HG03097 (cell line): ENCODE measurements around the gene FGF14.

ENCODE experiments used
- ATAC-seq: cut with Tn5 transposase; IDR thresholded peaks from one replicate; pipeline ENCODE4 v1.9.1; 2021; ENCODE audit not compliant: unreplicated experiment, low FRiP score

Gene FGF14

GRCh38 chr13:101755228-101755887 is 646.5 kb downstream of the FGF14 start:
- no peak for ATAC-seq

GRCh38 chr13:101752432-101752831 is 649.4 kb downstream of the FGF14 start:
- ATAC-seq: no peak

- ATAC-seq: no peak
These were observed 650.4 kb downstream of the FGF14 start for GRCh38 chr13:101751488-101751887.

GRCh38 chr13:101749584-101749983 is 652.3 kb downstream of the FGF14 start:
- no peak for ATAC-seq

GRCh38 chr13:101747039-101747438 is 654.8 kb downstream of the FGF14 start:
- no peak for ATAC-seq

- no peak for ATAC-seq
These were observed 655.3 kb downstream of the FGF14 start for GRCh38 chr13:101746513-101746912.

- ATAC-seq: peak; percentile 94
These were observed 662.3 kb downstream of the FGF14 start for GRCh38 chr13:101739382-101740178.

- ATAC-seq: no peak
These were observed 663.5 kb downstream of the FGF14 start for GRCh38 chr13:101738336-101738735.

GRCh38 chr13:101736566-101736965 is 665.3 kb downstream of the FGF14 start:
- no peak for ATAC-seq

- ATAC-seq: no peak
These were observed 671.3 kb downstream of the FGF14 start for GRCh38 chr13:101730420-101731000.

GRCh38 chr13:101728615-101729014 is 673.2 kb downstream of the FGF14 start:
- no peak for ATAC-seq

GRCh38 chr13:101728021-101728420 is 673.8 kb downstream of the FGF14 start:
- no peak for ATAC-seq

GRCh38 chr13:101727118-101727517 is 674.7 kb downstream of the FGF14 start:
- no peak for ATAC-seq

- ATAC-seq: no peak
These were observed 675.2 kb downstream of the FGF14 start for GRCh38 chr13:101726681-101727080.

- no peak for ATAC-seq
These were observed 683.4 kb downstream of the FGF14 start for GRCh38 chr13:101718496-101718895.

- no peak for ATAC-seq
These were observed 684.5 kb downstream of the FGF14 start for GRCh38 chr13:101717353-101717752.

GRCh38 chr13:101714195-101714594 is 687.7 kb downstream of the FGF14 start:
- no peak for ATAC-seq

GRCh38 chr13:101712026-101712348 is 689.9 kb downstream of the FGF14 start:
- ATAC-seq: no peak

GRCh38 chr13:101711307-101712025 is 690.4 kb downstream of the FGF14 start:
- no peak for ATAC-seq

- no peak for ATAC-seq
These were observed 691.9 kb downstream of the FGF14 start for GRCh38 chr13:101709952-101710351.

GRCh38 chr13:101708115-101708514 is 693.7 kb downstream of the FGF14 start:
- no peak for ATAC-seq
